ENCODE measurements around the gene LEPROT.

Gene LEPROT

GRCh38 chr1:65478379-65479026 lies 58.0 kb downstream of the LEPROT start:
- no peak for DNase-seq

GRCh38 chr1:65479554-65480204 lies 59.2 kb downstream of the LEPROT start:
- DNase-seq: no peak

- no peak for DNase-seq
Observed at GRCh38 chr1:65480684-65481405, 60.4 kb downstream of the LEPROT start.

- no peak for DNase-seq
Observed at GRCh38 chr1:65483993-65484754, 63.7 kb downstream of the LEPROT start.

Measured in CD4-positive, alpha-beta T cell treated with Interleukin-4 for 4 hours (primary cell).